Amniotic stem cell (primary cell): ENCODE data around the gene ATP1A3.
"Not testable (repeated sequence)": the region's sequence is repeated elsewhere in the genome, so short reads cannot be mapped to it uniquely, and the experiment has no call there.

Source experiments
- DNase-seq: peaks from one replicate; lab custom pipeline; 2025; lab: John Stamatoyannopoulos, UW

The ATP1A3 gene

GRCh38 chr19:41945135-41945766, 48.8 kb downstream of the ATP1A3 start:
- no peak for DNase-seq

GRCh38 chr19:41944336-41944735, 49.7 kb downstream of the ATP1A3 start:
- DNase-seq: no peak

DNA sequence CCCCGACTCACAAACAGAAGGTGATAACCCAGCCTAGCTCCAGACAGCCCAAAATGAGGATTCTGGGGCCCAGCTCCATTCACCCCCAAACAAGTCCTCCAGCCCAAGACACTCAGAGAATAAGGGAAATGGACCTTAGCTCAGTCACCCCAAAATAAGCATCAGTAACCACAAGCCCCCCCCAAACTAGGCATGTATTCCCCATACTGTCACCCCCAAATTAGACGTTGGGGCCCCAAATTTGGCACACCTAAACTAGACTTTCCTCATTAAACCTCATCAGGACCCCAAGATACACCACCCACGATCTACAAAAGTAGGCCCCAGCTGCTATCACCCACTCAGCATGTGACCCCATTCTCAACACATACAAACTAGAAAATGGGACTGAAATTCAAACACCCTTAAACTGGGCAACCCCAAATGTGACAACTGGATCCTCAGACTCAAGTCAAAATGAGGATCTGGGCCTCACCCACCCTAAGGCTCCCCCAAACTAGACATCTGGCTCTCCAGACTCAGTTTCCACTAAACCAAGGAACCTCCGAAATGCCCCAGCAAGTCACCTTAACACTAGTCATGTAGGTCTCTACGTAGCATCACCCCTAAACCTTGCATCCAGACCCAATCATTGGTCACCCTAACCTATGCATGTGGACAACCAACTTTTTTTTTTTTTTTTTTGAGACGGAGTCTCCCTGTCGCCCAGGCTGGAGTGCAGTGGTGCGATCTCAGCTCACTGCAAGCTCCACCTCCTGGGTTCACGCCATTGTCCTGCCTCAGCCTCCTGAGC, 52.4 kb downstream of the ATP1A3 start:
- DNase-seq: no peak

GRCh38 chr19:41940731-41941409, 53.2 kb downstream of the ATP1A3 start:
- DNase-seq: no peak

GRCh38 chr19:41939861-41940730, 53.9 kb downstream of the ATP1A3 start:
- DNase-seq: no peak

DNA sequence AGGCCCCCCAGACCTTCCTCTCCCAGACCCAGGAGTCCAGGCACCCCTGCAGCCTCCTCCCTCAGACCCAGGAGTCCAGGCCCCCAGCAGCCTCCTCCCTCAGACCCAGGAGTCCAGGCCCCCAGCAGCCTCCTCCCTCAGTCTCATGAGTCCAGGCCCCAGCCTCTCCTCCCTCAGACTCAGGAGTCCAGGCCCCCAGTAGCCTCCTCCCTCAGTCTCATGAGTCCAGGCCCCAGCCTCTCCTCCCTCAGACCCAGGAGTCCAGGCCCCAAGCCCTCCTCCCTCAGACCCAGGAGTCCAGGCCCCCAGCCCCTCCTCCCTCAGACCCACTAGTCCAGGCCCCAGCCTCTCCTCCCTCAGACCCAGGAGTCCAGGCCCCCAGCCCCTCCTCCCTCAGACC, 54.8 kb downstream of the ATP1A3 start:
- not testable (repeated sequence) for DNase-seq

- no peak for DNase-seq
Measured at GRCh38 chr19:41937525-41938468, 56.2 kb downstream of the ATP1A3 start.

DNA sequence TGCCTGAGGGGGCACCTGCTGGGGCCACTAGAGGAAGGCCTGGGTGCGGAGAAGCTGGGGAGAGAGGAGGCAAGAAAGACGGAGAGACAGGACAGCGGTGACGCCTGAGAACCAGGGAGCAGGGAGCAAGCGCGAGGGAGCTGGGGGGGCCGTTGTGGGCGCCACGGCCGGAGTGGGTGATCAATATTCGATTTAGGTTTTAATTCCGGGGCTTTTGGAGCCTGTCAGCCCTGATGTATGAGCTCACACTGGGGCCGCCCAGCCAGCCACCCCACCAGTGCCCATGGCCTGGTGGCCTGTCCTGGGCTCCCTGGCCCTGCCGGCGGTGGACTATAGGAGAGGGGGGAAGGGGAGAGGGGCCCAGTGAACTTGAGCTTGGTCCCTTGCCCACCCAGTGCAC, 57.1 kb downstream of the ATP1A3 start:
- DNase-seq: no peak

DNA sequence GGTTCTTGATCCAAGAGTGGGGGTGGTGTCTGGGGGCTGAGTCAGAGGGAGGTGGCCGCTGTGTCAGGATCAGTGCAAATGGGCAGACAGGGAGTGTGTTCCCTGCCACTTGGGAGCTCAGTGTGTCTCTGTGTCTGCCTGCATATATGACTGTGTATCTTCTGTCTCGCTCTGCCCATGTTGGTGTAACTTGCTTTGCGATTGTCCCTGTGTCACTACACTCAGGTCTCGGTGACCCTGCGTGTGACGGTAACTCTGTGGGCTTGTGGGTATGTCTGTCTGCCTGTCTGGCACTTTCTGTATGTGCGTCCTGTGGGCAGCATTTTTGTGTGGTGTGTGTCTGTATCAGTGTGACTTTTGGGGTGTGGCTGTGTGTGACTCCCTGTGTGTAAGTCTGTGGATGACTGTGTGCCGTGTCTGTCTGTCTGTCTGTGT, 57.6 kb downstream of the ATP1A3 start:
- no peak for DNase-seq

DNA sequence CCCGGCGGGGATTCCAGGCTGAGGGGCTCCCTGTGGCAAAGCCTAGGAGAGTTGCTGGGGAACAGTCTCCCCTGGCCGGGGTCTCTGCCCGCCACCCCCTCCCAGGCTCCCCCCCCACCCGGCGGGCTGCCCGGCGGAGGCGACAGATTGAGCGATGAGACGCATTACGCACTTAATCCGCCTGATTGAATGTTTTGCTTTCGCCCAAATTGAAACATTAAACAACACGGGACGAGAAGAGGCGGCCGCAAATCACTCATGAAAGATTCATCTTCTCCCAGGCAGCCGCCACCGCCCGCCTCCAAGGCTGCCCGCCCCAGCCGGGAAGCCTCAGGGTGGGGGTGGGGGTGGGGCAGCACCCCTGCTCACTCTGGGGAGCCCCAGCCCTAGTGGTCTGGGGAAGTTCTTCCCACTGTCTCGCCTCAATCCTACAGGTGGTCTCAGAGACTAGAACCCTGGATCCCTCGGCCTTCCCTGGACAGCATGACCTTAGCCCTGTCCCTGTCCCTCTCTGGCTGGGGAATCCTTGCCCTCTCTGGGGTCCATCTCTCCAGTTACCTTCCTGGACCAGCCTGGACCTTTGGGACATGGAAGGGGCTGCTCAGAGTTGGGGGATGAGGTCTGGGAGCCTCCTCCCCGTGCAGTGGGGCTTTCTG, 58.1 kb downstream of the ATP1A3 start:
- DNase-seq: no peak

GRCh38 chr19:41934849-41935374, 59.1 kb downstream of the ATP1A3 start:
- DNase-seq: no peak

GRCh38 chr19:41933693-41934426, 60.2 kb downstream of the ATP1A3 start:
- no peak for DNase-seq

GRCh38 chr19:41932720-41933332, 61.2 kb downstream of the ATP1A3 start:
- no peak for DNase-seq

DNA sequence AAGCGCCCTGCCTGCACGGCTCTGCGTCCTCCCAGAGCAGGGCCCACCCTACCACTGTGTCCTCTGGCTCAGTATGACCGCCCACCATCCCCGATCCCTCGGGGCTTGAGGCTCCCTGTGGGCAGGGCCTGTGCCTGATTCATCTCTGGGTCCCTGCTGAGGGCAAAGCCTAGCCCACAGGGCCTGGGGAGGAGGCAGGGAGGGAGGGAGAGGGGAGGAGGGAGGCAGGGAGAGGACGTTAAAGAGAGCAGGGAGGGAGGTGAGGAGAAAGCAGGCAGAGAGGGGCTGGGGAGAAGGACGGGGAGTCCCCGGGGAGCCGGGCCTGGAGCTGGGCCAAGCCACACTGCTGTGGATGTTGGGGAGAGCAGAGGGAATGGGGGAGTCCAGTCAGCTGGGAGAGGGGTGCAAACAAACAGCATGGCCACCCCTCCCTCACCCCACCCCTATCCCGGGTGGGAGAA, 61.7 kb downstream of the ATP1A3 start:
- no peak for DNase-seq

DNA sequence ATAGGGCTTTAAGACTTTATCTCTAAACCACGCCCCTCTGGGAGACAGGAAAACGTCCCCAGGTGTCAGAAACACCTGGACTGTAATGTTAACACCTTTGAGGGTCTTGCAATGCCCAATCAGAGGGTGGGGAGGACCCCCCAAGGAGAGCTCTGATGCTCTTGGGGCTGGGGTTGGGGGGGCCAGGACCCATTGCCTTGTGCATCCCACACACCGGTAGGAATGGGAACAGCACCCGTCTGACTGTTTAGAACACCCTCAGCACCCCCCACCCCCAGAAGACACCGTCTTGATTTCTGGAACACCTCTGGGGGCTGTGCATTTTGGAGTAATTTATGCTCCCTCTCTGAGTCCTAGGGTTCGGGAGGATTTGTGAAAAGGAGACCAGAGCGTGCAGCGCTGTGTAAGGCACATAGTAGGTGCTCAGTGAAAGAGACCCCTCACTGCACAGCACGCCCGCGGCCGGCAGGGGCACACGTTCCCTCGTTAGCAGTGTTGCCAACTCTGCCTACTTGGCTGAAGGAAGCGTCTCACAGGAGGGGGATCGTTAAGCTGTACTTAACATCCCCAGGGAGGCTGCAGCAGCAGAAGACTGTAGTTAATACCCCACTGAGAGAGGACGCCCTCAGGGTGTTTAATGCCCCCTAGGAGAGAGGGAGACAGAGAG, 63.0 kb downstream of the ATP1A3 start:
- no peak for DNase-seq

- no peak for DNase-seq
Measured at GRCh38 chr19:41930322-41930722, 63.7 kb downstream of the ATP1A3 start.

DNA sequence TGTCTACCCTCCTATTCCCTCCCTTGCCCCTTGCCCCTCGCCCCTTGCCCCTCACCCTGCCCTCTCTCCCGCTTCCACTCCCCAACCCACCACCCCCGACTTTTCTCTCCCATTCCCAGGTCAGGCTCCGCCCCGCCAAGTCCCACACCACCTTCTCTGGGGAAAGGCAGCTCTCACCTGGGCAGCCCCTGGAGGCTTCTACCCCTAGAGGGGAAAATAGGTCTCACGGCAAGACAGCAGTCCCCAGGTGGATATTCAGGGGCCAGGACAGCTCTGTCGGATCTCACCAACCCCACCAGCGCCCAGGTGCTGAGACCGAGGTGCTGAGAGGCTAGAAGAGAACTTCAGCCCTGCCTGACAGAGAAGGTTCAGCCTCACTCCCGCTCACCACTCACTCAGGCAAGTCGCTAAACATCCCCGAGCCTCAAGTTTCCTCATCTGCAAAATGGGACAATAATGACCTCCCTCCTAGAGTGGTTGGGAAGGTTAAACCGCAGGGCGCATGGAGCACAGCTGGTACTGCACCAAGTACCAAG, 64.4 kb downstream of the ATP1A3 start:
- DNase-seq: no peak
